H1 (cell line): ENCODE data around the gene ASB6. TPM values are rescaled to one million over a fixed set of nuclear protein-coding genes. Genes with fewer than 3 reads are reported as not detected.

Source experiments
- CBX5 ChIP-seq: fragments of 300-800, 300-1000 bp; sonication (generic); IDR thresholded peaks from 2 replicates; pipeline ENCODE4 v1.7.1; 2016; ENCODE audit warnings: antibody characterized with exemption, low read length, low read depth
- CHD7 ChIP-seq: fragments of 300-600 bp; sonication (generic); IDR thresholded peaks from 2 replicates; pipeline ENCODE4 v1.7.1; 2012; ENCODE audit warnings: low read length, moderate library complexity, mild to moderate bottlenecking, inconsistent platforms; ENCODE audit not compliant: insufficient replicate concordance
- EZH2 ChIP-seq: fragments of 200-600 bp; sonication (generic); IDR thresholded peaks from 2 replicates; pipeline ENCODE4 v1.7.1; 2012; ENCODE audit warnings: low read depth, mild to moderate bottlenecking, moderate library complexity, low read length, inconsistent platforms; ENCODE audit not compliant: severe bottlenecking
- FOSL1 ChIP-seq: IDR thresholded peaks from 2 replicates; pipeline ENCODE4 v1.6.1; 2011; ENCODE audit warnings: mild to moderate bottlenecking, low read depth, low read length, moderate library complexity; ENCODE audit not compliant: insufficient read depth
- GABPA ChIP-seq: IDR thresholded peaks from 2 replicates; pipeline ENCODE4 v1.6.1; 2011; ENCODE audit warnings: mild to moderate bottlenecking, low read length, moderate library complexity, borderline replicate concordance; ENCODE audit not compliant: insufficient read depth
- GTF2F1 ChIP-seq: IDR thresholded peaks from 2 replicates; pipeline ENCODE4 v1.6.1; 2012; ENCODE audit warnings: low read depth, low read length, improper control_type of control experiment, borderline replicate concordance
- NANOG ChIP-seq: IDR thresholded peaks from 2 replicates; pipeline ENCODE4 v1.6.1; 2011; ENCODE audit warnings: low read length, low read depth, mild to moderate bottlenecking, inconsistent platforms; ENCODE audit not compliant: insufficient read depth, poor library complexity, severe bottlenecking
- NRF1 ChIP-seq: IDR thresholded peaks from 2 replicates; pipeline ENCODE4 v1.6.1; 2011; ENCODE audit warnings: mild to moderate bottlenecking, low read depth, low read length, improper control_type of control experiment
- POU5F1 ChIP-seq: IDR thresholded peaks from 2 replicates; pipeline ENCODE4 v1.6.1; 2011; ENCODE audit warnings: low read depth, mild to moderate bottlenecking, low read length, moderate library complexity
- SAP30 ChIP-seq: fragments of 300-600 bp; sonication (generic); IDR thresholded peaks from 2 replicates; pipeline ENCODE4 v1.7.1; 2012; ENCODE audit warnings: low read length, moderate library complexity, mild to moderate bottlenecking, inconsistent platforms; ENCODE audit not compliant: insufficient read depth, insufficient replicate concordance
- SP2 ChIP-seq: IDR thresholded peaks from 2 replicates; pipeline ENCODE4 v1.6.1; 2012; ENCODE audit warnings: mild to moderate bottlenecking, low read length, inconsistent platforms
- SUZ12 ChIP-seq: fragments of 200-600 bp; sonication (generic); IDR thresholded peaks from 2 replicates; pipeline ENCODE4 v1.6.1; 2012; ENCODE audit warnings: mild to moderate bottlenecking, inconsistent platforms, low read length, moderate library complexity, mixed read lengths
- polyA plus RNA-seq, 7 experiments: library from polyadenylated mRNA; depleted of rRNA in 3 of 7; stranded (reverse) in 5 of 7; unstranded in 2 of 7; fragments of >200 nt in 5 of 7; fragments of 200-250 nt in 2 of 7; gene quantifications; 1 replicate in 5 of 7; 2 replicates in 1 of 7; 4 replicates in 1 of 7; pipeline versions ENCODE4 v1.2.1 to v1.2.3, GENCODE V29; 2011 to 2013; ENCODE audit warnings: missing spikeins in 2 of 7, mixed read lengths in 2 of 7
- total RNA-seq: library from RNA; stranded (reverse); fragmentation: NEBNext Ultra II Directional; extraction: Animal tissue kit (Norgen Biotek cat#: 25700); gene quantifications from 2 replicates; pipeline ENCODE4 v1.2.1, GENCODE V29; 2021

The ASB6 gene
- total and polyA plus RNA-seq, 2 of the 8 experiments (the other 6 are each of a cell fraction or from before 2014, with no cell fraction given): 14.0 to 17.3 TPM

- TF ChIP-seq CHD7 (no peak), NRF1 (no peak), SUZ12 (no peak), SP2 (no peak), POU5F1 (no peak), GABPA (no peak), SAP30 (no peak), CBX5 (no peak), NANOG (no peak), EZH2 (no peak), GTF2F1 (no peak), FOSL1 (no peak)
Observed at GRCh38 chr9:129677456-129677855, 35.5 kb upstream of the ASB6 start (continued).
